SIG-M5 treated with dmso at 0.1 percent for 504 hours (cell line): ENCODE results near the gene PHACTR1.

Experiments
- DNase-seq: peaks from one replicate; lab custom pipeline; 2025; ENCODE audit not compliant: unreplicated experiment; lab: John Stamatoyannopoulos, UW

Gene PHACTR1

GRCh38 chr6:13331516-13332348 is 615.2 kb downstream of the PHACTR1 start:
- DNase-seq: peak; percentile 33

- DNase-seq: no peak
Observed at GRCh38 chr6:13332349-13332706, 615.8 kb downstream of the PHACTR1 start.

GRCh38 chr6:13334953-13335352 is 618.4 kb downstream of the PHACTR1 start:
- DNase-seq: no peak

GRCh38 chr6:13336553-13336952 is 620.0 kb downstream of the PHACTR1 start:
- peak; percentile 66 for DNase-seq

DNA sequence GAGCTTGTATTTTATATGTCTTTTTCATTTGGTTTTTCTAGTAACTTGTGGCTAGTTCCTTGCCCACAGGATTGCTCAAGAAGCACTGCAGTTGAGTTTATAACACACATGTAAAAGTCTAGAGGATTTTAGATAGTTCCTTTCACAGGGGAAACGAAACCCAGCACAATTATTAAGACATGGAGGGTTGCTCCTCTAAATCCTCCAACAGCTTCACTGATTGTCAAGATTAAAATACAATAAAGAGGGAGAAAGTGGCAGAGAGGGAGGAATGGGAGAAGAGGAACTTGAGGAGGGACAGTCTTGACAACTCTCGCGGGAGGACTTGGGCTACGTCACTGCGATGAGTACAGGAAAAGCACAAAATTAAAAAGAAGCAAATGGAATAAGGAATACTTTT is 621.5 kb downstream of the PHACTR1 start:
- peak; percentile 92 for DNase-seq
